NB4 (cell line): ENCODE results near the gene LRMDA.

Source experiments
- DNase-seq: peaks from one replicate; pipeline ENCODE4 v3.0.0; 2010; ENCODE audit warnings: low read depth
- H3K4me3 ChIP-seq: one replicate; pipeline ENCODE4 v1.5.1; 2011; ENCODE audit warnings: mild to moderate bottlenecking, low read depth, low read length, moderate library complexity
- CTCF ChIP-seq: IDR thresholded peaks from one replicate; pipeline ENCODE4 v1.5.1; 2012; ENCODE audit warnings: low read depth, low read length
- MAX ChIP-seq: IDR thresholded peaks from 2 replicates; pipeline ENCODE4 v1.6.1; 2011; ENCODE audit warnings: low read depth, low read length
- MYC ChIP-seq: IDR thresholded peaks from 2 replicates; pipeline ENCODE4 v1.6.1; 2011; ENCODE audit warnings: low read depth, low read length
- POLR2A ChIP-seq: IDR thresholded peaks from 2 replicates; pipeline ENCODE4 v1.6.1; 2011; ENCODE audit warnings: mild to moderate bottlenecking; ENCODE audit not compliant: insufficient read length; ENCODE audit errors: extremely low read depth

LRMDA gene

DNA sequence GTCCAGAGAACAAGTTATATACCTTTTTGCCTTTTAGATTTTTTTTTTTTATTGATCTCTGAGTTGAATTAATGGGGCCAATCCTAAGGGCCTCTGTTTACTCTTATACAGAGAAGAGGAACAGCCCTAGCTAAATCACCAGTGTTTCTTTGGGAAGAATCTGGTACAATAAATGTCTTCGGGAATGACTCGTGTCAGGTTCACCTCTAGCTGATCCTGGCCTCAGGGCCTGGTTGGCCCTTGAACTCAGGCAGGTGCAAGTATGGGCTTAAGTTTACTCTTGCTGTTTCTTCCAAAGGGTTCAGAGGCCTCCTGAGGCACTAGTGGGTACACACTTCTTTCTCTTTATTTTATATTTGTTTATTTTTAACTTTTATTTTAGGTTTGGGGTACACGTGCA is 71.0 kb downstream of the LRMDA start:
- no peak for DNase-seq
- TF ChIP-seq MYC, result no peak
- TF ChIP-seq POLR2A, result no peak
- TF ChIP-seq CTCF, result no peak
- no peak for TF ChIP-seq MAX
- H3K4me3 ChIP-seq, result no peak overlapping the region

GRCh38 chr10:75502838-75503237 is 71.4 kb downstream of the LRMDA start:
- no peak overlapping the region for H3K4me3 ChIP-seq
- DNase-seq, result no peak
- no peak for TF ChIP-seq POLR2A
- no peak for TF ChIP-seq MAX
- no peak for TF ChIP-seq CTCF
- no peak for TF ChIP-seq MYC

- no peak for TF ChIP-seq POLR2A
- no peak for TF ChIP-seq CTCF
- TF ChIP-seq MAX, result no peak
- no peak for TF ChIP-seq MYC
- no peak overlapping the region for H3K4me3 ChIP-seq
- no peak for DNase-seq
Observed at GRCh38 chr10:75505293-75505692, 73.9 kb downstream of the LRMDA start.

DNA sequence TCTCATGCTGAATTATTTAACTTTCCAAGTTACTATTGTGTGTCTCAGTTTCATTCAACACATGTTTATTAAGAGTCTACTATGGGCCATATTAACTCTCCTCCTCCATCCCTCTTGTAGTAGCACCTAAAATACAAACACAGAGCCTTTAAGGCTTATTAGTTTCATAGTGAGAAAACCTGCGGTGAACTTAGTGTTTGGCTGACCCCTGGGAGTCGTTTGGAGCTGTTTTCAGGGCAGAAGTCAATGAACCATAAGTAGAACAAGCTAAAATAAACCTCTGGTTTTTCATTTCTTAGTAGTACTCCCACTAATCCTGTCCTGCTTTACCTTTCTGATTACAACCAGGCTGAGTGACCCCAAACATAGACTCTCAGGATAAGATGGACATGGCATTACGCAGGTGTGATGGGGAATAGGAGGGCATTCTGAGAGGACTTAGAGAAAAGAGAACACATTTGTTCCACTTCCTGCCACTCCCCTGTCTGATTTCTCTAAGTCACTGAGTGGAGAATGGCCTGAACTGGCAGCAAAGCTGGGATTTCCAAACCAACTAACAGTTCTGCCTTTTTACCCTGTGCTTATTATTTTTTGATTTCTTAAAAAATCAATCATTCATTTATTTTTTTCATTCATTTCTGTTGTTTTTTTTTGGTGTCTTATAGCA is 74.5 kb downstream of the LRMDA start:
- no peak overlapping the region for H3K4me3 ChIP-seq
- no peak for DNase-seq
- TF ChIP-seq CTCF (no peak), MYC (no peak), POLR2A (no peak), MAX (no peak)

DNA sequence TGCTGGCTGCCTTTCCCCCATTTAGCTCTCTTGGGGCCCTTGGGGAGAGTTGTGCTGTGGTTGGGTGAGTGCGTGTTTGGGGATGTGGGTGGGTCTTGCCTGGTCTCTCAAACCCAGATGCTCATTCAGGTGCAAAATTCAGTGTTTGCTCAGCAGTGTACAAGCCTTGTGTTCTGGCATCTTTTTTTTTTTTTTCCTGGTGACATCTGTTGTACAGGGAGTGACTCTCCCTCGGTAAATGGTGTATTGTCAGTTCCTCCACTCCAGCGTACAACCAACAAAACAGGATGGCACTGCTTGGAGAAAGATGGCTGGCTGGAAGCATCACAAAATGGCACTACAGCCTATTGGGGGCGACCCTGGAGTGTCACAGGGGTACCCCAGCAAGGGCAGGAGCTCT is 75.5 kb downstream of the LRMDA start:
- no peak for DNase-seq
- H3K4me3 ChIP-seq, result no peak overlapping the region
- TF ChIP-seq MAX (no peak), POLR2A (no peak), CTCF (no peak)
